Dermis microvascular lymphatic vessel endothelial cell (primary cell): ENCODE results near the gene CAMTA1. TPM values are rescaled to one million over a fixed set of nuclear protein-coding genes. Genes with fewer than 3 reads are reported as not detected.

Source experiments
- DNase-seq, 2 donors: peaks; one replicate each; pipeline versions ENCODE4 v3.0.0 to v3.0.0-alpha.2; 2010; ENCODE audit warnings: low read depth in 2 of 2
- total RNA-seq: library from RNA; depleted of rRNA; stranded (reverse); fragments of >200 nt; gene quantifications from 2 replicates; pipeline ENCODE4 v1.2.1, GENCODE V29; 2014

CAMTA1 gene
- total RNA-seq, 1 donor from 2014 or later, result 33.9 TPM

DNA sequence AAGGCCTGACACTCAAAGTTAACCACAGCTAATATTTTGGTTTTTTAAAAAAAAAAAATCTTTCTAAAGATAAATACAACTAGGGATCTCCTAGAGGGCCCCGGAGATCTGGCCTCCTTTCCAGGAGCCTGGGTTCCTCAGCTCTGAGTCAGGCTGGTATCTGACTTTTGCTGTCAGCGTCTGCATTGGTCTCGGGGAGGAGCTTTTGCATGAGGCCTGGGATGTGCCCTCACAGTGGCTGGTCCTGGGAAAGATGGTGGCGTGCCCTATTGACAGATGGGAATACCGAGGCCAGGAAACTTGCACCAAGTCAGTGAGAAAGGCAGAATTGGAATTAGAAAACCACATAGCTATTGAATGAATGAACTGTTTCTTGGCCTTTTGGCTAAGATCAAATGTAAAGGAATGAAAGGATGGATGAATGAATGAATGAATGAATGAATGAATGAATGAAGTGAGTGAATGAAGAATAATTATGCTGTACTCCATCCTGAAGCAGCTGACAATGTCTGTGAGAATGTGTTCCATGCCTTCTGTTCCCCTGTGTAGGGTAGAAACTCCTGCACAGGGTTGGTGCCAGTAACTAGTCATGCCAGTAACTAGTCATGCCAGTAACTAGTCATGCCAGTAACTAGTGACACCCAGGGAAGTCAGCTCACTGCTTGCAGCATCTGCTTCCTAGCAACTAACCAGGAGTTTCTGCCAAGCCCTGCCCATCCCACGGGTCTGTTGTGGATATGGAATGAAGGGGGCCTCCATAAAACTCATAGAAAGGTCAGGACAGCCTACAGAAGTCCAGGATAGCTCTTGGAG is 743.3 kb downstream of the CAMTA1 start:
- DNase-seq, result no peak

GRCh38 chr1:7529917-7530316 is 744.7 kb downstream of the CAMTA1 start:
- no peak for DNase-seq

DNA sequence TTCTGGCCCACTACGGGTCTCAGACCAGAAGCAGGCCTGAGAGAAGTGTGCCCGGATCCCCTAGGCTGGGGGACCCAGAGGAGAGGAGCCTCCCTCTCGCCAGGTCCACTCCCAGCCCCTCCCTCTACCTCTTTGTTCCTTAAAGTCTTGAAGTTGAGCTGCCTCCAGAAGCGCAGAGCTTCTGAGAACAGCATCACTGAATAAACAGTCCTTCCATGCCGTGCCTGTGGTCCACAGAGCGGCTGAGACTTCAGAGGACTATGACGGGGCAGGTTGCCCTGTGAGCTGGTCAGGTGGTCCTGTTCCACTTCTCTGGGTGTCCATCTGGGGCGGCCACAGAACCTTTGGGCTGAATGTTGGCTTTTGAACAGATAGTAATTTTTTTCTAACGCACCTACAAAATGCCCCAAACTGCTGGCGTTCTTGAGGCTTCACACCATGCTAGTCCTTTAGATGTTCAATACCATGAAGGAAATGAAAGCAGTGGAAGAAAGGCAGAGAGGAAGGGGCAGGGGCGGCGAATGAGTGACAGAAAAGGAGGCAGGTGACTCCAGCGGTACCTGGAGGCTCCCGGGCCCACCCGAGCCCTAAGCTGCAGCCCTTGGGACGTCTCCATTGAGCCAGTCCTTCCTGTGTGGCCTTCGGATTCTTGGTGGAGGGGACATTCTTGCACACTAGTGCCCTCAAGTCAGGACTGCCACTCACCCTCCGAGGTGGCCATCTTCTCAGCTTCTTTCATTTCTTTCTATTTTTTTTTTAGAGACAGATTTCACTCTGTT is 746.5 kb downstream of the CAMTA1 start:
- DNase-seq, result no peak

DNA sequence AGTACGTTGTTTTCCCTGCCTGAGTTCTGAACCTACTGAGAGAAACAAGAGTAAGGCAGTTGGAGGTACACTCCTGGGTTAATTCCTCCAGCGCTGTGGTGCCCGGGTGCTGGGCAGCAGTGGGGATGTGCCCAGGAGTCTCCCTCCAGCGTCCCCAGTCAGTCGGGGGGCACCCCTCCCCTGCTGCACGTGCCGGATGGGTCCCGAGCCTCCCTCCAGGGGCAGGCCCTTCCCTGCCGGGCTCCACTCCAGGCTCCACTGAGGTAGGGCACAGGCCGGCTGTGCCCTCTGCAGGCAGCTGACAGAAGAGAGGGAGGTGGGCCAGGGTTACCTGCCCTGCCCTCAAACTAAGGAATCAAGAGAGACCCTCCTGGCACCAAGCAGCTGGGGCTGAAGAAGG is 747.8 kb downstream of the CAMTA1 start:
- DNase-seq, result no peak

- DNase-seq, result no peak
Observed at GRCh38 chr1:7534061-7534825, 749.0 kb downstream of the CAMTA1 start.

GRCh38 chr1:7535016-7535415 is 749.8 kb downstream of the CAMTA1 start:
- no peak for DNase-seq

- DNase-seq, result no peak
Observed at GRCh38 chr1:7535934-7536878, 751.0 kb downstream of the CAMTA1 start.

DNA sequence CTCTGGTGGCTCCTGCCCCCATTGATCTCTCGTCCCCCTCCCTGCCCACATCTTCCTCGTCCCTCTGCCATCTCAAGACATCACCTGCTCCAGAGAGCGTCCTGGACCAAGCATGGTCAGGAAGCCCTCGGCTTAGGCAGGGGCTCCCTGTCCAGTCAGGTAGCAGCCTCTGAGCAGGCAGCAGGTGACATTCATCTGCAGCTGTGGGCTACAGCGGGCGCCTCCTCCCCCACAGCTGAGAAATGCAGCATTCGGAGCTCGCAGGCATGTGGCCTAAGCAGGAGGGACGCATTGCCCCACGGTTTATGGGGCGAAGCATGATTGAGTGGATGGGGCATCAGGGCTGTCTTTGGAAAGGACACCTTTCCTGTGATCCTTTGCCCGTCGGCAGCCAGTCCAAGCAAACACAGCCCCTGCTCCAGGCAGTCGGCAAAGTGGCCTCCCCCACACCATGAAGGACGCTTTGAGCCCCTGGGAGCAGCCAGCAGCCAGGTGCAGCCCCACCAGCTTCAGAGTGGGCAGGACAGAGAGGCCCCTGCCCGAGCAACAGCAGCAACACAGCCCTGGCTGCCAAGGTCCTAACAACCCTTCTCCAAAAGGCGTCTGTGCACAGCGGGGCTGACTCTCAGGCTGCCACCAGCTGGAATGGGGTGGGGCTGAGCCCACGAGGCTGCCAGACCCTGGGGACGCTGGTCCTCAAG is 751.8 kb downstream of the CAMTA1 start:
- no peak for DNase-seq

DNA sequence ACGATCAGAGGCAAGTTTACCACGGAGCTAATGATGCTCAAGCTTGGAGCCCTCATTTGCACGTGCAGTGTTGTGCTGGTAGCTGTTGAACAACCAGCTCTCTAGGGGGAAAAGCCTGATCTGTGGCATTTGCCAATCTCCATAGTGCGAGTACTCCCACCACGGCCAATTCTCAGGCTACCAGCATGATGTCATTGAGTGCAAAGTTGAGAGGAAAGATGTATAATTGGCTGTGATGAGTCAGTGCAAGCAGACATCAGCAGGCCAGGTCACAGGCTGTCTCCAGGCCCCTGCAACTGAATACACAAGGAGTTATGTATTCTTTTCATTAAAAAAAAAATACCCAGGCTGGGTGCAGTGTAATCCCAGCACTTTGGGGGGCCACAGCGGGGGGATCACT is 752.8 kb downstream of the CAMTA1 start:
- peak in 1 of 2 donors; percentile 35 for DNase-seq

GRCh38 chr1:7538849-7539768 is 753.9 kb downstream of the CAMTA1 start:
- DNase-seq, result no peak

- DNase-seq, result peak in 1 of 2 donors; percentile 50
Observed at GRCh38 chr1:7539769-7540175, 754.5 kb downstream of the CAMTA1 start.

GRCh38 chr1:7540816-7541215 is 755.6 kb downstream of the CAMTA1 start:
- no peak for DNase-seq

GRCh38 chr1:7541629-7542028 is 756.4 kb downstream of the CAMTA1 start:
- no peak for DNase-seq

DNA sequence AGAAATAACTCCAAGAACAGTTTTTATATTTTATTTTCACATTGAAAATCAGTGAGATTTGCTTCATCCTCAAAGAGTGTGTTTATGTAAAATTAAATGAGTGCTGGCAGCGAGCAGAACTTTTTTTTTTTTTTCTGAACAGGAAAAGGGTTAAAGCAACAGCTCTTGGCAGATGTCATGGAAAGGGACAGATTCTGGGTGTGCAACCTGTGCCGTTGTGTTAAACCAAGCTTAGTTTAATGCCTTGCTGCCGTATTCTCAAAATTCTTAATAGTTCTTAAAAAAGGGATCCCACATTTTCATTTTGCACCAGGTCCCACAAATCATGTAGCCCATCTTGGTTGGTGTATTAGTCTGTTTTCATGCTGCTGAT is 758.5 kb downstream of the CAMTA1 start:
- peak; percentile 21 to 70 for DNase-seq

- DNase-seq, result peak; percentile 57 to 83
Observed at GRCh38 chr1:7549277-7550161, 764.3 kb downstream of the CAMTA1 start.

DNA sequence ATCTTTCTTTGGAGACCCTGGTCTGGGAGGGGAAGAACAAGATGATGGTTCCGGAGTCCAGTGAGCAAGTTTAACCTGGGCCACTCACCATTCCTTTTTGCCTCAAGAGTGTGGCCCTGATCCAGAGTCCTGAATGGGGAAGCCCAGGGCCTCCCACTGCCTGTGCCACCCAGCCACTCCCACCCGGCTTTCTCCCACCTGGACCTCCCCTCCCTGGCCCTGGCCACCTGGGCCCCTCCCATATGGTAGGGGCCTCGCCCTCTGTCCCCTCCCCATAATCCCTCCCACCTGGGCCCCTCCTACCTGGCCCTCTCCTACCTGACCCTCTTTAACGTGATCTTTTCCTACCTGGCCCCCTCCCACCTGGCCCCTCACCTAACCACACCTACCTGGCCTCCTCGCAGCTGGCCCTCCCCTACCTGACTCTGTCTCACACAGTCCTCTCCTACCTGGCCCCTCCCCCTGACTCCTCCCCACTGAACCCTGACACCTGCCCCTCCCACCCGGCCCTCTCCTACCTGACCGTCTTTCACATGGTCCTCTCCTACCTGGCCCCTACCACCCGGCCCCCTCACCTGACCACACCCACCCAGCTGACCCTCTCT is 765.1 kb downstream of the CAMTA1 start:
- DNase-seq, result no peak

GRCh38 chr1:7550981-7551380 is 765.7 kb downstream of the CAMTA1 start:
- DNase-seq, result no peak

DNA sequence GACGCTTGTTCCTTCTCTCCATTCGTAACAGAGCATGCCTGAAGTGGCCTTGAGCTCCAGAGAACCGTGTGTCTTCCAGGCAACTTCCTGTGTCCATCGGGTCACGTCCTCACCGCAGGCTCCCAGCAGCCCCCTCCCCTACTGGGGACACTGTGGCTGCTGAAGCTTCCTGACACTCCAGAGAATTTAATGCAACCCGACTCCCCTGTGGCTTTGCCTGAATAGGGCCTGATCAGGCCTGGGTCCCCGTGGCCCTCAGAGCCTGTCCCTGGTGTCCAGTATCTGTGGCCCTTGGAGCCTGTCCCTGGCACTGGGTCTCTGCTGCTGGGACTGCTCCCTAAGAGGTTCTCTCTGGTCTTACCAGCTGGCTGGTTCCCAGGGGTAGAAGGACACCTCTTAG is 766.2 kb downstream of the CAMTA1 start:
- no peak for DNase-seq
